ENCODE measurements around the gene GGT7. TPM values are rescaled to one million over a fixed set of nuclear protein-coding genes. Genes with fewer than 3 reads are reported as not detected.

Gene GGT7
- total RNA-seq, result 1.0 and 1.6 TPM in 2 replicates

GRCh38 chr20:34872622-34873224 is at the start of gene GGT7:
GGT7 (minus strand) TSS chr20:34872856; CDS start chr20:34872815, 41 bp downstream.

GRCh38 chr20:34876406-34877282 is 4.0 kb upstream of the GGT7 start, which contains the start of gene ACSS2:
ACSS2 (plus strand) TSS chr20:34876612; CDS start chr20:34876646, 34 bp downstream.

GRCh38 chr20:34825530-34826362 is 46.9 kb downstream of the GGT7 start, which contains the start of gene NCOA6:
NCOA6 (minus strand) TSS chr20:34825651; CDS start chr20:34782355, 43,296 bp downstream.

Other genes with a start within 250 kb of the GGT7 start
- gene PIGU, start 195.8 kb downstream of the GGT7 start, total RNA-seq, result 17.0 and 19.1 TPM in 2 replicates
- 6.5 and 8.6 TPM in 2 replicates for gene TP53INP2, start 168.5 kb downstream of the GGT7 start, total RNA-seq
- 11.3 and 15.7 TPM in 2 replicates for gene NCOA6, start 47.2 kb downstream of the GGT7 start, total RNA-seq
- 36.8 and 55.2 TPM in 2 replicates for gene ACSS2, start 3.8 kb upstream of the GGT7 start, total RNA-seq
- 42.0 and 47.2 TPM in 2 replicates for gene GSS, start 83.0 kb upstream of the GGT7 start, total RNA-seq
- under 0.01 TPM in 1 of 2 replicates, not detected in the other for gene MYH7B, start 83.0 kb upstream of the GGT7 start, total RNA-seq
- 101 and 107 TPM in 2 replicates for gene TRPC4AP, start 220.0 kb upstream of the GGT7 start, total RNA-seq

Data from thoracic aorta endothelial cell (primary cell).